ENCODE measurements around the gene GSDME. TPM values are rescaled to one million over a fixed set of nuclear protein-coding genes. Genes with fewer than 3 reads are reported as not detected.

GSDME gene
- total RNA-seq, 3 donors from 2014 or later (not counting 1 experiment from before 2014, with no cell fraction given): 0.20 to 0.31 TPM; not detected in 1

DNA sequence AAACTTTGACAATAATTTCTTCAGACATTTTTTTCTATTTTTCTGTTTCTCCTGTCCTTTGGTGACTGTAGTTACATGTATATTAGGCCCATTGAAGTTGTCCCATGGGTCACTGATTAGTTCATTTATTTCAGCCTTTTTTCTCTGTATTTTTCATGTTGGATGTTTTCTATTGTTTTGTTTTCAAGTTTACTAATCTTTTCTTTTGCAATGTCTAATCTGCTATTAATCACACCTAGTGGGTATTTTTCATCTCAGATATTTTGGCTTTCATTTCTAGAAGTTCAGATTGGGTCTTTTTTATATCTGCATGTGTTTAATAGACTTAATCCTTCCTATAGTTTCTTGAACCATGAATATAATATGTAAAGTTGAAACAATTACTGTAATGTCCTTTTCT, 99.3 kb downstream of the GSDME start:
- no peaks in the 10 kb centered on the region for H3K9me3 ChIP-seq (ENCODE audit: control insufficient read depth, insufficient read depth, low read length)
- no peaks in the 10 kb centered on the region for H3K27me3 ChIP-seq (ENCODE audit: control insufficient read depth, insufficient read depth, low read length)
- H3K4me1 Mint-ChIP-seq: peaks cover 4 to 7% of the 10 kb centered on the region in 2 donors
- no peaks in the 10 kb centered on the region for H3K36me3 ChIP-seq (ENCODE audit: control insufficient read depth, insufficient read depth, low read length)
- H3K36me3 Mint-ChIP-seq: no peaks in the 10 kb centered on the region
- TF ChIP-seq CTCF (IDR thresholded peaks at IDR 0.05): no peak
- DNase-seq (no peak), ATAC-seq (no peak)
- no peak overlapping the region for H3K4me3 ChIP-seq (ENCODE audit: low read length)
- no peaks in the 10 kb centered on the region for H3K9me3 Mint-ChIP-seq
- H3K4me3 Mint-ChIP-seq: no peak overlapping the region
- intact Hi-C loops (cut with micrococcal nuclease): no loop called here
- H3K27ac ChIP-seq (ENCODE audit: low read length): no peak overlapping the region
- H3K4me1 ChIP-seq (ENCODE audit: control insufficient read depth, insufficient read depth, low read length): no peaks in the 10 kb centered on the region
- H3K27me3 Mint-ChIP-seq (ENCODE audit: low read depth in 2 of 2): no peaks in the 10 kb centered on the region
- H3K27ac Mint-ChIP-seq: no peak overlapping the region

GRCh38 chr7:24656608-24657007, 100.7 kb downstream of the GSDME start:
- H3K36me3 ChIP-seq (ENCODE audit: control insufficient read depth, insufficient read depth, low read length): no peaks in the 10 kb centered on the region
- Mint-ChIP-seq H3K27ac (peak overlapping the region in 1 of 2 donors; percentile 1), H3K4me1 (peaks cover 11 to 12% of the 10 kb centered on the region in 2 donors), H3K4me3 (no peak overlapping the region), H3K9me3 (no peaks in the 10 kb centered on the region), H3K36me3 (no peaks in the 10 kb centered on the region), H3K27me3 (ENCODE audit: low read depth in 2 of 2) (no peaks in the 10 kb centered on the region)
- WGBS (ENCODE audit: insufficient coverage): 95% methylated on average over 5 of the region's 6 CpGs
- no peak for TF ChIP-seq CTCF (IDR thresholded peaks at IDR 0.05)
- H3K4me3 ChIP-seq (ENCODE audit: low read length): no peak overlapping the region
- no peaks in the 10 kb centered on the region for H3K27me3 ChIP-seq (ENCODE audit: control insufficient read depth, insufficient read depth, low read length)
- no peaks in the 10 kb centered on the region for H3K9me3 ChIP-seq (ENCODE audit: control insufficient read depth, insufficient read depth, low read length)
- no peak overlapping the region for H3K27ac ChIP-seq (ENCODE audit: low read length)
- no peak for DNase-seq
- H3K4me1 ChIP-seq (ENCODE audit: control insufficient read depth, insufficient read depth, low read length): no peaks in the 10 kb centered on the region
- no peak for ATAC-seq
- intact Hi-C loops (cut with micrococcal nuclease): no loop called here

GRCh38 chr7:24654305-24654704, 103.0 kb downstream of the GSDME start:
- no peak for TF ChIP-seq CTCF (IDR thresholded peaks at IDR 0.05)
- Mint-ChIP-seq H3K9me3 (no peaks in the 10 kb centered on the region), H3K4me3 (no peak overlapping the region), H3K27me3 (ENCODE audit: low read depth in 2 of 2) (no peaks in the 10 kb centered on the region), H3K27ac (no peak overlapping the region), H3K36me3 (no peaks in the 10 kb centered on the region), H3K4me1 (peaks cover 11 to 12% of the 10 kb centered on the region in 2 donors)
- WGBS (ENCODE audit: insufficient coverage): no CpG with 5 or more reads among the region's 1 CpG
- Histone ChIP-seq H3K4me1 (ENCODE audit: control insufficient read depth, insufficient read depth, low read length) (no peaks in the 10 kb centered on the region), H3K27me3 (ENCODE audit: control insufficient read depth, insufficient read depth, low read length) (no peaks in the 10 kb centered on the region), H3K4me3 (ENCODE audit: low read length) (no peak overlapping the region), H3K9me3 (ENCODE audit: control insufficient read depth, insufficient read depth, low read length) (no peaks in the 10 kb centered on the region), H3K36me3 (ENCODE audit: control insufficient read depth, insufficient read depth, low read length) (no peaks in the 10 kb centered on the region), H3K27ac (ENCODE audit: low read length) (no peak overlapping the region)
- no peak for ATAC-seq
- DNase-seq: no peak
- intact Hi-C loops (cut with micrococcal nuclease): no loop called here

GRCh38 chr7:24653316-24654085, 103.8 kb downstream of the GSDME start:
- WGBS (ENCODE audit: insufficient coverage): 24% methylated on average over 4 of the region's 4 CpGs
- Histone ChIP-seq H3K9me3 (ENCODE audit: control insufficient read depth, insufficient read depth, low read length) (no peaks in the 10 kb centered on the region), H3K27me3 (ENCODE audit: control insufficient read depth, insufficient read depth, low read length) (no peaks in the 10 kb centered on the region), H3K4me3 (ENCODE audit: low read length) (peak overlapping the region; percentile 8), H3K4me1 (ENCODE audit: control insufficient read depth, insufficient read depth, low read length) (no peaks in the 10 kb centered on the region), H3K36me3 (ENCODE audit: control insufficient read depth, insufficient read depth, low read length) (no peaks in the 10 kb centered on the region), H3K27ac (ENCODE audit: low read length) (no peak overlapping the region)
- peak in 1 of 3 donors; percentile 57 for ATAC-seq
- TF ChIP-seq CTCF (IDR thresholded peaks at IDR 0.05): no peak
- H3K4me1 Mint-ChIP-seq: peaks cover 11 to 12% of the 10 kb centered on the region in 2 donors
- no peaks in the 10 kb centered on the region for H3K9me3 Mint-ChIP-seq
- H3K4me3 Mint-ChIP-seq: peak overlapping the region; percentile 80
- intact Hi-C loops (cut with micrococcal nuclease): no loop called here
- peak overlapping the region; percentile 63 to 70 for H3K27ac Mint-ChIP-seq
- H3K27me3 Mint-ChIP-seq (ENCODE audit: low read depth in 2 of 2): no peaks in the 10 kb centered on the region
- DNase-seq: peak in 1 of 2 donors; percentile 4
- no peaks in the 10 kb centered on the region for H3K36me3 Mint-ChIP-seq
